ENCODE results near the gene SGSM1.

The SGSM1 gene

DNA sequence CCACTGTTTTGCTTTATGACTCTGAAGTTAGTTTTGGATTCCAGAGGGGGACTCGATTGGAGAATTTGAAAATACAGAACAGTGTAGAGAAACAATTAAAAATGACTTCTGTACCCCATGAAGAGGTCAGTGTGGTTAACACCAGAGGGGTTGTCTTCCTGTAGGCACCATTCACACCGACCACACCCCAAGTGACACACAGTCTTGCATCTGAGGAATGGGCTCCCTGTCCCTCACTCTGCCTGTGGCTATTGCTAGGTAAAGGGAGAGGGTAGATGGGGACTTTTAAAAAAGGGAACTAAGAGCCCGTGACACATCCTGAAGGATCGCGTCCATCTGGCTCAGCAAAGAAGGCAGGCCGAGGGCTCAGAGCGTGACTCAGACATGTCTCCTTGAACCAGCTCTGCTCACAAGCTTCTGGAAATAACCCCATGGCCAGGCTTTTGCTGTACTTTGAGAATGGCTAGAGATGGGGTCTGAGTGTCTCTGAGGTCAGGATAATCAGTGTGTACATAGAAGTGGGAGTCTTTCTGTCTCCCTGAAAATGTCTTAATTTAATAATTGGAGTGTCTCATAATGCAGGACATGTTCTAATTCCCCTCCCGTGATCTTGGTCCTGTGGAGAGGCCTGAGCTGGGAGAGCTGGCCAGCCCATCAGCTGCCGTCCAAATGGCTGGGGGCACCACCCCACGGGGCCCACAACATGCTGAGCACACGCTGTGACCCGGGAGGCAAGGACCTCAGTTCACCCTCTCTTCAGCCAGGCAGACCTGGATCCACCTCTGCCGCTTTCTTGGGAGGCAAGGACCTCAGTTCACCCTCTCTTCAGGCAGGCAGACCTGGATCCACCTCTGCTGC, 39.3 kb downstream of the SGSM1 start:
- no peaks in the 10 kb centered on the region for H3K36me3 ChIP-seq (ENCODE audit: control insufficient read depth, insufficient read depth, low read length, severe bottlenecking)
- H3K4me1 ChIP-seq (ENCODE audit: control insufficient read depth, insufficient read depth, low read length) = peaks cover 8% of the 10 kb centered on the region
- DNase-seq (ENCODE audit: low read depth) = no peak
- H3K4me3 ChIP-seq (ENCODE audit: low read length) = no peak overlapping the region
- H3K9me3 ChIP-seq (ENCODE audit: control insufficient read depth, low read length) = no peaks in the 10 kb centered on the region
- peaks cover 3% of the 10 kb centered on the region for H3K27me3 ChIP-seq (replicated peaks; ENCODE audit: control insufficient read depth, insufficient read depth, low read length)
- no peak overlapping the region for H3K9ac ChIP-seq (ENCODE audit: low read length)

DNA sequence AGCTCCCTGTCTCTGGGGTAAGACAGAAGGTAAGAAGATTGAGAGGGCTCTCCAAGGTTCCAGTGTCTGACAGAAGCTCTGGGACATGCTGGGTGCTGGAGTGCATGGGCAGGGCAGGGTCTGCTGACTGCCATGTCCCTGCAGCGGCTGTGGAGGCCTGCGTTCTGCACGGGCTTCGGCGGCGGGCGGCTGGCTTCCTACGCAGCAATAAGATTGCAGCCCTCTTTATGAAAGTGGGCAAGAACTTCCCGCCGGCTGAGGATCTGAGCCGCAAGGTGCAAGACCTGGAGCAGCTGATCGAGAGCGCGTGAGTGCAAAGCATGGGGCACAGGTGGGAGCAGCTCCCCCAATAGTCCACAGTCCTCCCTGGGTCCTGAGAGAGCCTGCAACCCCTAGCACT, 41.5 kb downstream of the SGSM1 start:
- no peak overlapping the region for H3K9ac ChIP-seq (ENCODE audit: low read length)
- H3K9me3 ChIP-seq (ENCODE audit: control insufficient read depth, low read length) = no peaks in the 10 kb centered on the region
- H3K36me3 ChIP-seq (ENCODE audit: control insufficient read depth, insufficient read depth, low read length, severe bottlenecking) = no peaks in the 10 kb centered on the region
- peaks cover 10% of the 10 kb centered on the region for H3K27me3 ChIP-seq (replicated peaks; ENCODE audit: control insufficient read depth, insufficient read depth, low read length)
- DNase-seq (ENCODE audit: low read depth) = no peak
- H3K4me3 ChIP-seq (ENCODE audit: low read length) = no peak overlapping the region
- H3K4me1 ChIP-seq (ENCODE audit: control insufficient read depth, insufficient read depth, low read length) = peaks cover 8% of the 10 kb centered on the region

DNA sequence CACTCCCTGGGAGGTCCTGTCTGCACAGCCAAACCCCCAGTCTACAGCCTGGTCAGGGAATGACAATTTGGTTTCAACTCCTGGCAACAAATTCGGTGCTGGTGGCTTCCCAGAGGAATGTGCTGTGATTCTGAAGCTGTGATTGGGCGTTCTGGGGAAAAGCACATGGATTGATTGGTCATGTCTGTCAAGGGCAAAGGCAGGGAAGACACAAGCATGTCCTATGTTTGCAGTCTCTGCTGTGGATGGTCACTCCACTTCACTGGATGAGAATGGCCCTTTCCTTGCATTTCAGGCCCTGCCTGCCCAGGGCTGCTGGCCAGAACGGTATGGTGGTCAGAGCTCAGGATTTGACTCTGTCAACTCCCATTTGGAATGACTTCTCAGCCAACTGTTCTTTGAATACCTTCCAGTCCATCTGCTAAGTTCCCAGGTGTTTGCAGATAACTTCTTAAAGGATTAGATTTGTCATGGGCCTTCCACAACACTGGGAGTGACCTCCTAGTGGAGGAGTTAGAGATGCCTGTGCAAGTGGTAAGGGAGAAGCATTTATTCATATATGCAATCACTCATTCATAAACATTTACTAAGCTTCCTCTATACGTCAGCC, 42.7 kb downstream of the SGSM1 start:
- Histone ChIP-seq H3K36me3 (ENCODE audit: control insufficient read depth, insufficient read depth, low read length, severe bottlenecking) (no peaks in the 10 kb centered on the region), H3K9ac (ENCODE audit: low read length) (no peak overlapping the region), H3K9me3 (ENCODE audit: control insufficient read depth, low read length) (no peaks in the 10 kb centered on the region), H3K4me3 (ENCODE audit: low read length) (no peak overlapping the region), H3K27me3 (replicated peaks; ENCODE audit: control insufficient read depth, insufficient read depth, low read length) (peaks cover 10% of the 10 kb centered on the region), H3K4me1 (ENCODE audit: control insufficient read depth, insufficient read depth, low read length) (peaks cover 8% of the 10 kb centered on the region)
- no peak for DNase-seq (ENCODE audit: low read depth)

DNA sequence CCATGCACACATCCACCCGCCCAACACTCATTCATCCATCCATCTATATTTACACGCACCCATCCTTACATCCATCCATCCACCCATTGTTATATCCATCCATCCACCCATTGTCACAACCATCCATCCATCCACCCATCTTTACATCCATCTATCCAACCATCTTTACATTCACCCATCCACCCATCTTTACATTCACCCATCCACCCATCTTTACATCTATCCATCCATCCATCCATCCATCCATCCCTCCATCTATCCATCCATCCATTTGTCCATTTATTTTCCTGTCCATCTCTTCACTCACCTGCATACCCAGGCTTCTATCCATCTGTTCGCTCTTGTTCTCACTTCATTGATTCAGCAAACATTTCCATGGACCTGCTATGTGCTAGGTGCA, 49.8 kb downstream of the SGSM1 start:
- no peaks in the 10 kb centered on the region for H3K9me3 ChIP-seq (ENCODE audit: control insufficient read depth, low read length)
- H3K4me1 ChIP-seq (ENCODE audit: control insufficient read depth, insufficient read depth, low read length) = no peaks in the 10 kb centered on the region
- H3K4me3 ChIP-seq (ENCODE audit: low read length) = no peak overlapping the region
- H3K9ac ChIP-seq (ENCODE audit: low read length) = no peak overlapping the region
- H3K36me3 ChIP-seq (ENCODE audit: control insufficient read depth, insufficient read depth, low read length, severe bottlenecking) = no peaks in the 10 kb centered on the region
- H3K27me3 ChIP-seq (replicated peaks; ENCODE audit: control insufficient read depth, insufficient read depth, low read length) = peaks cover 33% of the 10 kb centered on the region
- no peak for DNase-seq (ENCODE audit: low read depth)

DNA sequence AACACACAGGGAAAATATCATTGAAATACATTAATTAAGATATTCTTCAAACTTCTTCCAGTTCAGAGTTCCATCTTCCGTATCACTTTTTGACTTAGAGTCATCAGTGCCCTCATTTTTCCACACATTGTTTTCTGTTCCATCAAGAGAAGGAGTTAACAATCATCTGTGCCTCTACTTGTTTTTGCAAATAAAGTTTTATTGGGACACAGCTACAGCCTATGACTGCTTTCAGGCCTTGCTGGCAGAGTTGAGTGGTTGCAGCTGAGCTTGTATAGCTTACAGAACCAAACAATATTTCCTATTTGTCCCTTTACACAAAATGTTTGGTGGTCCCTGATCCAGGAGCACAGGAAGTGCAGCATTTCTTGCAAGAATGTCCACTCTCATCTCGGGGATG, 51.6 kb downstream of the SGSM1 start:
- no peaks in the 10 kb centered on the region for H3K36me3 ChIP-seq (ENCODE audit: control insufficient read depth, insufficient read depth, low read length, severe bottlenecking)

DNA sequence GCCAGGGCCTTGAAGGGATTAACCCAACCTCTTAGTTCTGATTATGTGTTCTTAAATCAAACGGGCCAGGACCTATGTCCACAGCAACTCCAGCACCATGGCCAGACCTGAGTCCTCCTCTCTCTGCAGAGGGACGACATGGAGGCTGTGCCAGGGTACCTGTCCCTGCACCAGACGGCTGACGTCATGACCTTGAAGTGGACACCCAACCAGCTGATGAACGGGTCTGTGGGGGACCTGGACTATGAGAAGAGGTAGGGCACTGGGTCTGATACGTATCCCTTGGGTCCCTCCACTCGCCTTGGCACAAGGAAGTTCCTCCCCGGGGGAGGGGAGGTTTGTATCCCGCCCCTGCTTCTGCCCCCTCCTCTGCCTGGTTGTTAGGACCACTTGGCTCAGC, 53.6 kb downstream of the SGSM1 start:
- no peak for DNase-seq (ENCODE audit: low read depth)
- no peaks in the 10 kb centered on the region for H3K4me1 ChIP-seq (ENCODE audit: control insufficient read depth, insufficient read depth, low read length)
- peaks cover 8% of the 10 kb centered on the region for H3K9me3 ChIP-seq (ENCODE audit: control insufficient read depth, low read length)
- H3K27me3 ChIP-seq (replicated peaks; ENCODE audit: control insufficient read depth, insufficient read depth, low read length) = peaks cover 38% of the 10 kb centered on the region
- H3K4me3 ChIP-seq (ENCODE audit: low read length) = no peak overlapping the region
- H3K9ac ChIP-seq (ENCODE audit: low read length) = no peak overlapping the region
- H3K36me3 ChIP-seq (ENCODE audit: control insufficient read depth, insufficient read depth, low read length, severe bottlenecking) = no peaks in the 10 kb centered on the region

More for the DNA sequence above, 51.6 kb downstream of the SGSM1 start:
- Histone ChIP-seq H3K27me3 (replicated peaks; ENCODE audit: control insufficient read depth, insufficient read depth, low read length) (peaks cover 30% of the 10 kb centered on the region), H3K9me3 (ENCODE audit: control insufficient read depth, low read length) (no peaks in the 10 kb centered on the region), H3K4me3 (ENCODE audit: low read length) (no peak overlapping the region), H3K9ac (ENCODE audit: low read length) (no peak overlapping the region), H3K4me1 (ENCODE audit: control insufficient read depth, insufficient read depth, low read length) (no peaks in the 10 kb centered on the region)
- DNase-seq (ENCODE audit: low read depth) = no peak

DNA sequence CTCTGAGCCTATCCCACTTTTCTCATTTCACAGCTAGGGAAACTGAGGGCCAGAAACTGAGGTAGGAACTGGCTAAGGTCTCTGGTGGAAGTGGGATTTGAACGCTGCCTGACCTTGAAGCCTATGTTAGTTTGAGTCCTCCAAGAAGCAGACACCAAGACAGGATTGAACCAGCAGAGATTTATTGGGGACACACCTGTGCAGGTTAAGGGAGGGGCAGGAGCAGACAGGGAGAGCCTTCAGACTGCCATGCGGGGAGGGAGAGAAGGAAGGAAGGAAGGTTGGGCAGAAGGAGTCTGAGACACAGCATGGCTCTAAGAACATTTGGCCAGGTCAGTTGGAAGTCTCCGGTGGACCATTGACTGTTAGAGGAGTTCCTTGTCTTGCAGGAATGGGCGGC, 59.5 kb downstream of the SGSM1 start:
- Histone ChIP-seq H3K9me3 (ENCODE audit: control insufficient read depth, low read length) (peaks cover 10% of the 10 kb centered on the region), H3K36me3 (ENCODE audit: control insufficient read depth, insufficient read depth, low read length, severe bottlenecking) (no peaks in the 10 kb centered on the region), H3K27me3 (replicated peaks; ENCODE audit: control insufficient read depth, insufficient read depth, low read length) (peaks cover 51% of the 10 kb centered on the region), H3K9ac (ENCODE audit: low read length) (no peak overlapping the region), H3K4me3 (ENCODE audit: low read length) (no peak overlapping the region), H3K4me1 (ENCODE audit: control insufficient read depth, insufficient read depth, low read length) (no peaks in the 10 kb centered on the region)
- DNase-seq (ENCODE audit: low read depth) = no peak

DNA sequence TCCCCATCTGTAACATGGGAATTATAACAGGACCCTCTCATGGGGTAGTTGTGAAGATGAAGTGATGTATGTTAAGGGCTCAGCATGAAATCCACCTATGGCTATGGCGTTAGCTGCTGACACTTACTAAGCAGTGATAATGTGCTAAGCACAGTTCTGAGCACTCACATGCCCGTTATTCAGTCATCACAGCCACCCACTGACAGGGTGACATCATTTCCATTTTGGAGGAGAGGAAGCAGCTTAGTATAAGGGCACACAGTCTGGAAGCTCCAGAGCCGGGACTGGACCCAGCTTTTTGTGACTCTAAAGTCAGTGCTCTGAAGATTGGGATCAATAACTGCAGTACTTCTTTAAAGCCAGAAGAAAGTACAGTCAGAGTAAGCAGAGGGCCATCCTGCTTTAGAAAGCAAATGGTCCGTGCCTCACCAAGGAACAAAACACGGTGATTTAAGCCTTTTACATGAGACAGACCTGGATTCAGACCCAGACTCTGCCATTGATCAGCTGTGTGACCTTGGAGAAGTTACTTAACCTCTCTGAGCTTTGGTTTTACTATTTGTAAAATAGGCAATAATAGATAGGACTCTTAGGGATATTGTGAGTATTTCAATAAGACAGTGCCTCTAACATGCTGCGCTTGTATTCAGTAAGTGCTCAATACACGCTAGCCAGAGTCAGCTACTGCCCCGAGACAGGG, 61.5 kb downstream of the SGSM1 start:
- Histone ChIP-seq H3K36me3 (ENCODE audit: control insufficient read depth, insufficient read depth, low read length, severe bottlenecking) (no peaks in the 10 kb centered on the region), H3K27me3 (replicated peaks; ENCODE audit: control insufficient read depth, insufficient read depth, low read length) (peaks cover 56% of the 10 kb centered on the region), H3K9ac (ENCODE audit: low read length) (no peak overlapping the region), H3K9me3 (ENCODE audit: control insufficient read depth, low read length) (peaks cover 10% of the 10 kb centered on the region), H3K4me3 (ENCODE audit: low read length) (no peak overlapping the region), H3K4me1 (ENCODE audit: control insufficient read depth, insufficient read depth, low read length) (no peaks in the 10 kb centered on the region)
- no peak for DNase-seq (ENCODE audit: low read depth)

DNA sequence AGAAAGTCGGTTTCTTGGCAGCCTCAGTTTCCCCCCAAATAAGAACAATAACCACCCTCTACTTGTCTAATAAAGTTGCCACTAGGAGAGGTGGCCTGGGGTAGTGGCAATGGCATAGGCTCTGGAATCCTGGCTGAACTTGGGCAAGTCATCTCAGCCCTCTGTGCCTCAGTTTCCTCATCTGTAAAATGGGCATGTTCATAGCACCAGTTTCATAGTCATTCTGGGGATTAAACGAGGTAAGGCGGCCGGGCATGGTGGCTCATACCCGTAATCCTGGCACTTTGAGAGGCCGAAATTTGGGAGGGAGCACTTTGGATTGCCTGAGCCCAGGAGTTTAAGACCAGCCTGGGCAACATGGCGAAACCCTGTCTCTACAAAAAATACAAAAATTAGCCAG, 63.0 kb downstream of the SGSM1 start:
- no peak overlapping the region for H3K4me3 ChIP-seq (ENCODE audit: low read length)
- no peaks in the 10 kb centered on the region for H3K4me1 ChIP-seq (ENCODE audit: control insufficient read depth, insufficient read depth, low read length)
- no peak for DNase-seq (ENCODE audit: low read depth)
- no peak overlapping the region for H3K9ac ChIP-seq (ENCODE audit: low read length)
- H3K27me3 ChIP-seq (replicated peaks; ENCODE audit: control insufficient read depth, insufficient read depth, low read length) = peaks cover 53% of the 10 kb centered on the region
- H3K9me3 ChIP-seq (ENCODE audit: control insufficient read depth, low read length) = peaks cover 8% of the 10 kb centered on the region
- no peaks in the 10 kb centered on the region for H3K36me3 ChIP-seq (ENCODE audit: control insufficient read depth, insufficient read depth, low read length, severe bottlenecking)

DNA sequence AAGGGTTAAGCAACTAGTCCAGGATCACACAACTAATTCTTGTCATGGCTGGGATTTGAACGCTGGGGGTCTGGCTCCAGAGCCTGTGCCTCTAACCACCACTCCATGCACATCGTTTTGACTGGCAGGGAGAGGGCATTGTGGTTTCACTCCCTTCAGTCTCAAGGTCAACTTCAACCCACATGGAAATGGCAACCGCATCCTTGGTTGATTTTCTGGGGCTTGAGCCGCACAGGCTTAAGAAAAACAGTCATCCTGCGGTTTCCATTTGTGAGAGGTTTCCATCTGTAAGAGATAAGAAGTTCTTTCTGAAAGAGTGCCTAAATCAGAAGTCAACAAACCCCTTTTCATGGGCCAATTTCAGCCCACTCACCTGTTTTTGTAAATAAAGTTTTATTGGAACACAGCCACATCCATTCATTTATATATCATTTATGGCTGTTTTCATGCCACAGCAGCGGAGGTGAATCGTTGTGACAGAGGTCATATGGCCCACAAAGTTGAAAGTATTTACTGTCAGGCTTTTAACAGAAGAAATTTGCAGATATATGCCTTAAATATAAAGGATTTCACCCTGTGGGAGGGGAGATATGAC, 65.7 kb downstream of the SGSM1 start:
- Histone ChIP-seq H3K9ac (ENCODE audit: low read length) (no peak overlapping the region), H3K4me3 (ENCODE audit: low read length) (no peak overlapping the region), H3K36me3 (ENCODE audit: control insufficient read depth, insufficient read depth, low read length, severe bottlenecking) (no peaks in the 10 kb centered on the region), H3K9me3 (ENCODE audit: control insufficient read depth, low read length) (peaks cover 8% of the 10 kb centered on the region), H3K4me1 (ENCODE audit: control insufficient read depth, insufficient read depth, low read length) (no peaks in the 10 kb centered on the region), H3K27me3 (replicated peaks; ENCODE audit: control insufficient read depth, insufficient read depth, low read length) (peaks cover 35% of the 10 kb centered on the region)
- no peak for DNase-seq (ENCODE audit: low read depth)

DNA sequence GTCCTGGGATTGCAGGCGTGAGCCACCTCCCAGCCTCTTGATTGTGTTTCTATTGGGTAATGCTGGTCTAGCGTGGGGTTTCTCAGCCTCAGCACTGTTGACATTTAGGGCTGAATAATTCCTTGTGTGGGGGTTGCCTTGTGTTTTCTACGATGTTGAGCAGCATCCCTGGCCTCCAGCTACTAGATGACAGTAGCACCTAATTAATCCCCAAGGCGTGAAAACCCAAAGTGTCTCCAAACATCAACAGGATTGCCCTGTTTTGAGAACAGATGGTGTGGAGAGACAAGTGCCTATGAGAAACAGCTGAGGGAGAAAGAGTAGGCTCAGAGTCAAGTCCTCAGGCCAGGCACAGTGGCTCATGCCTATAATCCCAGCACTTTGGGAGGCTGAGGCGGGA, 67.2 kb downstream of the SGSM1 start:
- no peak overlapping the region for H3K4me3 ChIP-seq (ENCODE audit: low read length)
- no peak for DNase-seq (ENCODE audit: low read depth)
- H3K4me1 ChIP-seq (ENCODE audit: control insufficient read depth, insufficient read depth, low read length) = no peaks in the 10 kb centered on the region
- no peaks in the 10 kb centered on the region for H3K36me3 ChIP-seq (ENCODE audit: control insufficient read depth, insufficient read depth, low read length, severe bottlenecking)
- peaks cover 24% of the 10 kb centered on the region for H3K27me3 ChIP-seq (replicated peaks; ENCODE audit: control insufficient read depth, insufficient read depth, low read length)
- H3K9me3 ChIP-seq (ENCODE audit: control insufficient read depth, low read length) = peaks cover 11% of the 10 kb centered on the region
- no peak overlapping the region for H3K9ac ChIP-seq (ENCODE audit: low read length)

All from adipocyte (in vitro differentiated cells).